H1 (cell line): ENCODE results near the gene CMIP. TPM values are rescaled to one million over a fixed set of nuclear protein-coding genes. Genes with fewer than 3 reads are reported as not detected.

ENCODE experiments used
- CTCF ChIA-PET: fragments of 300-600 bp; sonication (Branson Sonifier 250); formaldehyde crosslinking; loops from one replicate; lab custom pipeline; 2021; ENCODE audit not compliant: partially characterized antibody; lab: Charles Lee
- POLR2A ChIA-PET: fragments of 300-600 bp; sonication (Branson Sonifier 250); formaldehyde crosslinking; loops from one replicate; lab custom pipeline; 2021; ENCODE audit warnings: inconsistent platforms; ENCODE audit not compliant: partially characterized antibody; lab: Charles Lee
- DNase-seq, 2 experiments: peaks; one replicate each; pipeline versions ENCODE4 v3.0.0 to v3.0.0-alpha.2; 2010 to 2022; ENCODE audit warnings: low spot score in 2 of 2, low read depth in 1 of 2, mixed read lengths in 1 of 2
- FAIRE-seq: peaks from 2 replicates; lab custom pipeline; 2011; peaks lifted over from hg19 to GRCh38; lab: Jason Lieb, UNC
- H2AFZ ChIP-seq: 2 replicates; pipeline ENCODE4 v1.8.1; 2012; ENCODE audit warnings: low read length, inconsistent platforms
- H2AK5ac ChIP-seq: 2 replicates; pipeline ENCODE4 v1.6.1; 2013; ENCODE audit warnings: low read depth, low read length
- H2BK120ac ChIP-seq: replicated peaks from 2 replicates; pipeline ENCODE3; 2013; ENCODE audit warnings: low read depth, low read length, inconsistent platforms
- H2BK12ac ChIP-seq: 2 replicates; pipeline ENCODE4 v1.6.1; 2013; ENCODE audit warnings: low read depth, low read length
- H2BK15ac ChIP-seq: 2 replicates; pipeline ENCODE4 v1.6.1; 2013; ENCODE audit warnings: low read length
- H2BK20ac ChIP-seq: 2 replicates; pipeline ENCODE4 v1.6.1; 2013; ENCODE audit warnings: low read length
- H2BK5ac ChIP-seq: 2 replicates; pipeline ENCODE4 v1.6.1; 2013; ENCODE audit warnings: low read depth, low read length
- H3K14ac ChIP-seq: 2 replicates; pipeline ENCODE4 v1.6.1; 2013; ENCODE audit warnings: inconsistent platforms; ENCODE audit not compliant: insufficient read length
- H3K18ac ChIP-seq: 2 replicates; pipeline ENCODE4 v1.6.1; 2013; ENCODE audit warnings: low read length; ENCODE audit errors: extremely low read depth
- H3K23ac ChIP-seq: 2 replicates; pipeline ENCODE4 v1.6.1; 2013; ENCODE audit warnings: inconsistent platforms; ENCODE audit not compliant: insufficient read length
- H3K23me2 ChIP-seq: 2 replicates; pipeline ENCODE4 v1.6.1; 2013; ENCODE audit warnings: low read depth, low read length
- H3K27ac ChIP-seq: 2 replicates; pipeline ENCODE4 v1.6.1; 2011; ENCODE audit warnings: low read depth, low read length, inconsistent platforms
- H3K27me3 ChIP-seq, 4 experiments: replicated peaks in 1 of 4; 1 replicate in 1 of 4; 2 replicates in 3 of 4; pipeline versions ENCODE4 v1.6.1 to v1.8.1; 2011 to 2013; ENCODE audit warnings: low read length in 3 of 4, mild to moderate bottlenecking in 3 of 4, inconsistent platforms in 2 of 4, mixed read lengths in 2 of 4, moderate library complexity in 1 of 4; ENCODE audit not compliant: control insufficient read depth in 3 of 4, insufficient read depth in 3 of 4; ENCODE audit errors: extremely low read depth in 1 of 4
- H3K36me3 ChIP-seq, 4 experiments: 2 replicates each; pipeline versions ENCODE4 v1.6.1 to v1.8.1; 2011 to 2013; ENCODE audit warnings: mild to moderate bottlenecking in 4 of 4, low read length in 3 of 4, moderate library complexity in 2 of 4, control low read depth in 1 of 4, inconsistent platforms in 1 of 4; ENCODE audit not compliant: insufficient read depth in 4 of 4, control insufficient read depth in 2 of 4
- H3K4ac ChIP-seq: replicated peaks from 2 replicates; pipeline ENCODE3; 2013; ENCODE audit warnings: low read length, low read depth, mixed read lengths, inconsistent platforms; ENCODE audit not compliant: insufficient read length
- H3K4me1 ChIP-seq, 4 experiments: replicated peaks in 1 of 4; 1 replicate in 1 of 4; 2 replicates in 3 of 4; pipeline versions ENCODE4 v1.6.1 to v1.8.1; 2011 to 2013; ENCODE audit warnings: low read length in 3 of 4, inconsistent platforms in 2 of 4, mixed read lengths in 1 of 4; ENCODE audit not compliant: insufficient read depth in 4 of 4, control insufficient read depth in 3 of 4
- H3K4me2 ChIP-seq, 2 experiments: 2 replicates each; pipeline versions ENCODE4 v1.6.1 to v1.8.1; 2011 to 2013; ENCODE audit warnings: low read depth in 2 of 2, low read length in 2 of 2, control low read depth in 1 of 2, inconsistent platforms in 1 of 2, mild to moderate bottlenecking in 1 of 2; ENCODE audit not compliant: insufficient read depth in 1 of 2
- H3K4me3 ChIP-seq, 4 experiments: fragments of 200-600, 300-600 bp in 1 of 4; sonication (generic), shearing (Covaris generic), sonication (Bioruptor Twin) in 1 of 4; 2 replicates each; pipeline versions ENCODE4 v1.5.1 to v1.8.1; 2011 to 2016; ENCODE audit warnings: low read length in 4 of 4, low read depth in 3 of 4, control low read depth in 2 of 4, inconsistent platforms in 2 of 4, mild to moderate bottlenecking in 2 of 4, mixed read lengths in 1 of 4, moderate library complexity in 1 of 4; ENCODE audit not compliant: insufficient read depth in 2 of 4; ENCODE audit errors: extremely low read depth in 1 of 4
- H3K56ac ChIP-seq: replicated peaks from 2 replicates; pipeline ENCODE3; 2013; ENCODE audit warnings: low read depth, mild to moderate bottlenecking, mixed read lengths, low read length, inconsistent platforms; ENCODE audit not compliant: insufficient read length
- H3K79me1 ChIP-seq: 2 replicates; pipeline ENCODE4 v1.6.1; 2013; ENCODE audit warnings: low read depth, low read length, control low read depth
- H3K79me2 ChIP-seq, 2 experiments: 2 replicates each; pipeline versions ENCODE4 v1.6.1 to v1.8.1; 2012 to 2013; ENCODE audit warnings: low read length in 2 of 2, mild to moderate bottlenecking in 2 of 2, inconsistent platforms in 1 of 2; ENCODE audit not compliant: insufficient read depth in 2 of 2, control insufficient read depth in 1 of 2
- H3K9ac ChIP-seq, 4 experiments: replicated peaks in 1 of 4; 1 replicate in 1 of 4; 2 replicates in 3 of 4; pipeline versions ENCODE4 v1.6.1 to v1.8.1; 2011 to 2013; ENCODE audit warnings: low read depth in 3 of 4, low read length in 3 of 4, control low read depth in 2 of 4, mild to moderate bottlenecking in 2 of 4, moderate library complexity in 2 of 4, inconsistent platforms in 1 of 4; ENCODE audit errors: extremely low read depth in 1 of 4
- H3K9me3 ChIP-seq, 2 experiments: 2 replicates each; pipeline versions ENCODE4 v1.6.1 to v1.8.1; 2012 to 2013; ENCODE audit warnings: mild to moderate bottlenecking in 2 of 2, moderate library complexity in 2 of 2, control low read depth in 1 of 2, inconsistent platforms in 1 of 2, low read depth in 1 of 2, low read length in 1 of 2, mixed read lengths in 1 of 2; ENCODE audit not compliant: insufficient read depth in 2 of 2
- H4K20me1 ChIP-seq, 2 experiments: replicated peaks in 1 of 2; 2 replicates each; pipeline versions ENCODE3 to v1.8.1; 2011 to 2013; ENCODE audit warnings: inconsistent platforms in 2 of 2, low read length in 2 of 2, mild to moderate bottlenecking in 1 of 2; ENCODE audit not compliant: insufficient read depth in 2 of 2, control insufficient read depth in 1 of 2
- H4K5ac ChIP-seq: 2 replicates; pipeline ENCODE4 v1.6.1; 2013; ENCODE audit warnings: low read length, low read depth, mixed read lengths, inconsistent platforms; ENCODE audit not compliant: insufficient read length
- H4K8ac ChIP-seq: 2 replicates; pipeline ENCODE4 v1.8.0; 2013; ENCODE audit warnings: mild to moderate bottlenecking, moderate library complexity, low read length, inconsistent platforms; ENCODE audit not compliant: insufficient read depth; ENCODE audit errors: extremely low read depth
- H4K91ac ChIP-seq: replicated peaks from 2 replicates; pipeline ENCODE3; 2013; ENCODE audit warnings: low read length, mixed read lengths, inconsistent platforms; ENCODE audit not compliant: insufficient read length
- ASH2L ChIP-seq: fragments of 200-600, 300-600 bp; sonication (generic); IDR thresholded peaks from one replicate; pipeline ENCODE4 v1.7.1; 2017; ENCODE audit warnings: low read length
- ATF3 ChIP-seq: IDR thresholded peaks from 2 replicates; pipeline ENCODE4 v1.6.1; 2011; ENCODE audit warnings: low read depth, mild to moderate bottlenecking, low read length; ENCODE audit not compliant: insufficient read depth
- BACH1 ChIP-seq: IDR thresholded peaks from 2 replicates; pipeline ENCODE4 v1.6.1; 2012; ENCODE audit warnings: low read length, improper control_type of control experiment
- CBX8 ChIP-seq: fragments of 300-800, 300-1000 bp; sonication (generic); IDR thresholded peaks from 2 replicates; pipeline ENCODE4 v1.7.1; 2016; ENCODE audit warnings: low read depth, low read length, borderline replicate concordance
- CHD1 ChIP-seq: IDR thresholded peaks from 2 replicates; pipeline ENCODE4 v1.6.1; 2012; ENCODE audit warnings: low read depth, low read length, improper control_type of control experiment
- EGR1 ChIP-seq: IDR thresholded peaks from 2 replicates; pipeline ENCODE4 v1.6.1; 2011; ENCODE audit warnings: low read depth, low read length, borderline replicate concordance
- EZH2 ChIP-seq: fragments of 200-600 bp; sonication (generic); IDR thresholded peaks from 2 replicates; pipeline ENCODE4 v1.7.1; 2012; ENCODE audit warnings: low read depth, mild to moderate bottlenecking, moderate library complexity, low read length, inconsistent platforms; ENCODE audit not compliant: severe bottlenecking
- POLR2AphosphoS5 ChIP-seq: IDR thresholded peaks from 2 replicates; pipeline ENCODE4 v1.6.1; 2011; ENCODE audit warnings: low read depth, low read length
- RBBP5 ChIP-seq: IDR thresholded peaks from 2 replicates; pipeline ENCODE4 v1.7.1; 2012; ENCODE audit warnings: low read depth, mild to moderate bottlenecking, inconsistent platforms, low read length, moderate library complexity, borderline replicate concordance
- RNF2 ChIP-seq: fragments of 200-900, 300-1000 bp; sonication (generic); IDR thresholded peaks from 2 replicates; pipeline ENCODE4 v1.7.1; 2016; ENCODE audit warnings: borderline replicate concordance, low read depth, mild to moderate bottlenecking, antibody characterized with exemption, low read length; ENCODE audit not compliant: poor library complexity, severe bottlenecking; ENCODE audit errors: missing control alignments
- TEAD4 ChIP-seq: IDR thresholded peaks from 2 replicates; pipeline ENCODE4 v1.6.1; 2012; ENCODE audit warnings: low read depth, low read length, inconsistent platforms, mixed read lengths
- WGBS, 2 experiments: shearing (Covaris generic) in 1 of 2; methylation state at CpG; one replicate each; pipeline versions ENCODE4 v1.1.6 to v1.1.7; 2013 to 2015; ENCODE audit warnings: low lambda C conversion rate in 2 of 2, mixed read lengths in 2 of 2, inconsistent platforms in 1 of 2, low coverage in 1 of 2, missing lambda C conversion rate in 1 of 2; ENCODE audit not compliant: insufficient replicate concordance in 2 of 2, insufficient coverage in 1 of 2, insufficient read length in 1 of 2; ENCODE audit errors: extremely low coverage in 1 of 2, missing lambda C conversion rate in 1 of 2; 5-methylcytosine and 5-hydroxymethylcytosine counted together
- polyA plus RNA-seq, 7 experiments: library from polyadenylated mRNA; depleted of rRNA in 3 of 7; stranded (reverse) in 5 of 7; unstranded in 2 of 7; fragments of >200 nt in 5 of 7; fragments of 200-250 nt in 2 of 7; gene quantifications; 1 replicate in 5 of 7; 2 replicates in 1 of 7; 4 replicates in 1 of 7; pipeline versions ENCODE4 v1.2.1 to v1.2.3, GENCODE V29; 2011 to 2013; ENCODE audit warnings: missing spikeins in 2 of 7, mixed read lengths in 2 of 7
- total RNA-seq: library from RNA; stranded (reverse); fragmentation: NEBNext Ultra II Directional; extraction: Animal tissue kit (Norgen Biotek cat#: 25700); gene quantifications from 2 replicates; pipeline ENCODE4 v1.2.1, GENCODE V29; 2021
- TF ChIP-seq, protein P1 (sequence below): IDR thresholded peaks from 2 replicates; pipeline ENCODE4 v1.6.1; 2012; ENCODE audit warnings: low read length, inconsistent platforms

CMIP gene
- total and polyA plus RNA-seq, 2 of the 8 experiments (the other 6 are each of a cell fraction or from before 2014, with no cell fraction given), result 7.9 to 53.2 TPM

DNA sequence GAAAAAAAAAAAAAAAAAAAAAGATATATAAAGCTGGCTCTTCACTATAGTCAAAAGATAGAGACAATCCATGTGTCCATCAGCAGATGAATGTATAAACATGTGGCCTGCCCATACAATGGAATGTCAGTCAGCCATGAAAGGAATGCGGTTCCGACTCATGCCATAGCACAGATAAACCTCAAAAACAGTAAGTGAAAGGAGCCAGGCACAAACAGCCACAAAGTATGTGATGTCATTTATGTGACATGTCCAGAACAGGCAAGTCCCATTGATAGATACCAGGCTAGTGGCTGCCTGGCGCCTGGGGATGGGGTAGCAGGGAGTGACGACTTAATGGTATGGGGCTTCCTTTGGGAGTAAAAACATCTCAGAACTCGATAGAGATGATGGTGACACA is 155.7 kb downstream of the CMIP start:
- no peak overlapping the region for H2AK5ac ChIP-seq
- ChIA-PET CTCF (interaction anchor here (1.5 to 4.4 kb wide), 2 partner anchors 11 to 32 kb away, joined by 3 to 35 read pairs; no protein-coding TSS in a partner anchor), POLR2A (no interaction called here)
- H3K4me3 ChIP-seq, result no peak overlapping the region
- WGBS, 2 experiments, result 84% methylated on average over 5 of the region's 5 CpGs; no CpG with 5 or more reads in 1 of the 2 experiments
- H4K20me1 ChIP-seq, result peaks cover 10 to 23% of the 10 kb centered on the region in 2 experiments
- peaks cover 0 to 5% (median 4%) of the 10 kb centered on the region in 4 experiments; a peak in 3 of 7 replicates for H3K4me1 ChIP-seq
- H2BK15ac ChIP-seq, result no peak overlapping the region
- H3K23me2 ChIP-seq, result no peaks in the 10 kb centered on the region
- H2BK120ac ChIP-seq, result no peak overlapping the region
- no peak overlapping the region for H3K56ac ChIP-seq
- no peak overlapping the region for H3K23ac ChIP-seq
- H3K27ac ChIP-seq, result no peak overlapping the region
- no peaks in the 10 kb centered on the region for H3K9me3 ChIP-seq
- peaks cover 10% of the 10 kb centered on the region; the same call in 1 of the 2 replicates for H3K79me1 ChIP-seq
- H2AFZ ChIP-seq, result no peak overlapping the region
- no peak overlapping the region for H2BK12ac ChIP-seq
- H2BK20ac ChIP-seq, result no peak overlapping the region
- H3K4ac ChIP-seq, result no peak overlapping the region
- H3K4me2 ChIP-seq, result no peak overlapping the region
- H3K79me2 ChIP-seq, result peaks cover 0 to 46% of the 10 kb centered on the region in 2 experiments; a peak in 3 of 4 replicates
- no peaks in the 10 kb centered on the region for H3K36me3 ChIP-seq
- no peak for FAIRE-seq
- H4K5ac ChIP-seq, result no peak overlapping the region
- DNase-seq, result no peak
- peak overlapping the region; percentile 22; the same call in 1 of the 2 replicates for H4K8ac ChIP-seq
- no peaks in the 10 kb centered on the region for H3K27me3 ChIP-seq
- H3K14ac ChIP-seq, result no peak overlapping the region
- no peak overlapping the region for H3K9ac ChIP-seq
- no peak overlapping the region for H3K18ac ChIP-seq
- no peak overlapping the region for H2BK5ac ChIP-seq
- H4K91ac ChIP-seq, result no peak overlapping the region
- TF ChIP-seq EZH2 (no peak), RBBP5 (no peak), ASH2L (no peak), CBX8 (no peak), ATF3 (no peak), BACH1 (no peak), RNF2 (no peak), EGR1 (no peak), TEAD4 (no peak), POLR2AphosphoS5 (no peak), CHD1 (no peak)
- TF ChIP-seq, protein P1, sequence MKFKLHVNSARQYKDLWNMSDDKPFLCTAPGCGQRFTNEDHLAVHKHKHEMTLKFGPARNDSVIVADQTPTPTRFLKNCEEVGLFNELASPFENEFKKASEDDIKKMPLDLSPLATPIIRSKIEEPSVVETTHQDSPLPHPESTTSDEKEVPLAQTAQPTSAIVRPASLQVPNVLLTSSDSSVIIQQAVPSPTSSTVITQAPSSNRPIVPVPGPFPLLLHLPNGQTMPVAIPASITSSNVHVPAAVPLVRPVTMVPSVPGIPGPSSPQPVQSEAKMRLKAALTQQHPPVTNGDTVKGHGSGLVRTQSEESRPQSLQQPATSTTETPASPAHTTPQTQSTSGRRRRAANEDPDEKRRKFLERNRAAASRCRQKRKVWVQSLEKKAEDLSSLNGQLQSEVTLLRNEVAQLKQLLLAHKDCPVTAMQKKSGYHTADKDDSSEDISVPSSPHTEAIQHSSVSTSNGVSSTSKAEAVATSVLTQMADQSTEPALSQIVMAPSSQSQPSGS, result no peak
